Activated CD4-positive, alpha-beta T cell treated with anti-CD3 and anti-CD28 coated beads, Interleukin-2, amount 10 ng/mL, durations not matched to agents 7 days and 5 days (primary cell): ENCODE measurements around the gene IQCM. TPM values are rescaled to one million over a fixed set of nuclear protein-coding genes. Genes with fewer than 3 reads are reported as not detected.

Source experiments
- CTCF ChIA-PET: fragments of 350-600 bp; sonication (Branson Sonifier 250); formaldehyde crosslinking; loops from one replicate; lab custom pipeline; 2021; ENCODE audit warnings: antibody characterized with exemption; lab: Charles Lee
- POLR2A ChIA-PET: fragments of 350-600 bp; sonication (Branson Sonifier 250); formaldehyde crosslinking; loops from one replicate; lab custom pipeline; 2021; ENCODE audit warnings: antibody characterized with exemption; lab: Charles Lee
- DNase-seq: peaks from one replicate; pipeline ENCODE4 v3.0.0-alpha.2; 2020
- H3K27ac Mint-ChIP-seq: one replicate; pipeline ENCODE4 v1.8.0; 2021; ENCODE audit warnings: mild to moderate bottlenecking, moderate library complexity, mixed read lengths
- H3K27me3 Mint-ChIP-seq: one replicate; pipeline ENCODE4 v1.8.0; 2021; ENCODE audit warnings: mixed read lengths
- H3K36me3 Mint-ChIP-seq: one replicate; pipeline ENCODE4 v1.8.0; 2021; ENCODE audit warnings: low read depth, mixed read lengths
- H3K4me1 Mint-ChIP-seq: one replicate; pipeline ENCODE4 v1.8.0; 2021; ENCODE audit warnings: mixed read lengths
- H3K4me3 Mint-ChIP-seq: one replicate; pipeline ENCODE4 v1.8.0; 2021; ENCODE audit warnings: mild to moderate bottlenecking, moderate library complexity, mixed read lengths
- H3K9me3 Mint-ChIP-seq: one replicate; pipeline ENCODE4 v1.8.0; 2021; ENCODE audit warnings: mixed read lengths
- total RNA-seq, 2 experiments: library from RNA; stranded (reverse); gene quantifications; one replicate each; pipeline ENCODE4 v1.2.3, GENCODE V29; 2021

The IQCM gene
- total RNA-seq, 2 experiments from 2014 or later = not detected

- no peak for DNase-seq
- H3K36me3 Mint-ChIP-seq = no peaks in the 10 kb centered on the region
- H3K4me3 Mint-ChIP-seq = no peak overlapping the region
- ChIA-PET POLR2A (no interaction called here), CTCF (no interaction called here)
- H3K27me3 Mint-ChIP-seq = peaks cover under 1% of the 10 kb centered on the region
- no peak overlapping the region for H3K27ac Mint-ChIP-seq
- no peaks in the 10 kb centered on the region for H3K4me1 Mint-ChIP-seq
- H3K9me3 Mint-ChIP-seq = peaks cover under 1% of the 10 kb centered on the region
Observed at GRCh38 chr4:149719357-149719756, 96.3 kb downstream of the IQCM start.

GRCh38 chr4:149718500-149718899, 97.1 kb downstream of the IQCM start:
- CTCF ChIA-PET = no interaction called here
- H3K9me3 Mint-ChIP-seq = no peaks in the 10 kb centered on the region
- H3K27me3 Mint-ChIP-seq = no peaks in the 10 kb centered on the region
- no peak overlapping the region for H3K4me3 Mint-ChIP-seq
- DNase-seq = no peak
- H3K4me1 Mint-ChIP-seq = no peaks in the 10 kb centered on the region
- POLR2A ChIA-PET = no interaction called here
- H3K27ac Mint-ChIP-seq = no peak overlapping the region
- no peaks in the 10 kb centered on the region for H3K36me3 Mint-ChIP-seq

GRCh38 chr4:149716728-149717127, 98.9 kb downstream of the IQCM start:
- no peaks in the 10 kb centered on the region for H3K27me3 Mint-ChIP-seq
- no peaks in the 10 kb centered on the region for H3K36me3 Mint-ChIP-seq
- CTCF ChIA-PET = no interaction called here
- H3K27ac Mint-ChIP-seq = no peak overlapping the region
- H3K4me1 Mint-ChIP-seq = no peaks in the 10 kb centered on the region
- no peak overlapping the region for H3K4me3 Mint-ChIP-seq
- no peak for DNase-seq
- H3K9me3 Mint-ChIP-seq = no peaks in the 10 kb centered on the region
- POLR2A ChIA-PET = no interaction called here

- Mint-ChIP-seq H3K9me3 (no peaks in the 10 kb centered on the region), H3K27ac (no peak overlapping the region), H3K36me3 (no peaks in the 10 kb centered on the region), H3K4me3 (no peak overlapping the region), H3K27me3 (no peaks in the 10 kb centered on the region), H3K4me1 (no peaks in the 10 kb centered on the region)
- DNase-seq = no peak
- ChIA-PET POLR2A (no interaction called here), CTCF (no interaction called here)
Observed at GRCh38 chr4:149715822-149716585, 99.6 kb downstream of the IQCM start.

GRCh38 chr4:149713031-149713430, 102.6 kb downstream of the IQCM start:
- H3K4me3 Mint-ChIP-seq = no peak overlapping the region

GRCh38 chr4:149711593-149712365, 103.9 kb downstream of the IQCM start:
- CTCF ChIA-PET = no interaction called here
- H3K27ac Mint-ChIP-seq = no peak overlapping the region

More at GRCh38 chr4:149713031-149713430, 102.6 kb downstream of the IQCM start:
- H3K4me1 Mint-ChIP-seq = no peaks in the 10 kb centered on the region
- no peaks in the 10 kb centered on the region for H3K36me3 Mint-ChIP-seq
- DNase-seq = no peak
- H3K9me3 Mint-ChIP-seq = no peaks in the 10 kb centered on the region
- H3K27ac Mint-ChIP-seq = no peak overlapping the region
- no peaks in the 10 kb centered on the region for H3K27me3 Mint-ChIP-seq
- ChIA-PET CTCF (no interaction called here), POLR2A (no interaction called here)

GRCh38 chr4:149709640-149710039, 106.0 kb downstream of the IQCM start:
- no peaks in the 10 kb centered on the region for H3K36me3 Mint-ChIP-seq
- DNase-seq = no peak
- H3K4me3 Mint-ChIP-seq = no peak overlapping the region
- no peaks in the 10 kb centered on the region for H3K27me3 Mint-ChIP-seq
- no peak overlapping the region for H3K27ac Mint-ChIP-seq
- ChIA-PET POLR2A (no interaction called here), CTCF (no interaction called here)
- H3K9me3 Mint-ChIP-seq = no peaks in the 10 kb centered on the region
- H3K4me1 Mint-ChIP-seq = no peaks in the 10 kb centered on the region

More at GRCh38 chr4:149711593-149712365, 103.9 kb downstream of the IQCM start:
- Mint-ChIP-seq H3K4me1 (no peaks in the 10 kb centered on the region), H3K27me3 (no peaks in the 10 kb centered on the region), H3K4me3 (no peak overlapping the region), H3K9me3 (no peaks in the 10 kb centered on the region), H3K36me3 (no peaks in the 10 kb centered on the region)
- no peak for DNase-seq
- POLR2A ChIA-PET = no interaction called here

- H3K4me1 Mint-ChIP-seq = no peaks in the 10 kb centered on the region
- H3K9me3 Mint-ChIP-seq = no peaks in the 10 kb centered on the region
- no peaks in the 10 kb centered on the region for H3K27me3 Mint-ChIP-seq
- no peak overlapping the region for H3K4me3 Mint-ChIP-seq
- CTCF ChIA-PET = no interaction called here
- H3K36me3 Mint-ChIP-seq = no peaks in the 10 kb centered on the region
- POLR2A ChIA-PET = no interaction called here
- no peak for DNase-seq
- no peak overlapping the region for H3K27ac Mint-ChIP-seq
Observed at GRCh38 chr4:149708513-149709130, 107.0 kb downstream of the IQCM start.

- DNase-seq = no peak
- H3K4me3 Mint-ChIP-seq = no peak overlapping the region
- no peak overlapping the region for H3K27ac Mint-ChIP-seq
- H3K27me3 Mint-ChIP-seq = no peaks in the 10 kb centered on the region
- H3K36me3 Mint-ChIP-seq = no peaks in the 10 kb centered on the region
- H3K4me1 Mint-ChIP-seq = no peaks in the 10 kb centered on the region
- POLR2A ChIA-PET = no interaction called here
- no peaks in the 10 kb centered on the region for H3K9me3 Mint-ChIP-seq
- CTCF ChIA-PET = no interaction called here
Observed at GRCh38 chr4:149707862-149708261, 107.8 kb downstream of the IQCM start.

GRCh38 chr4:149706942-149707341, 108.7 kb downstream of the IQCM start:
- ChIA-PET CTCF (no interaction called here), POLR2A (no interaction called here)
- H3K36me3 Mint-ChIP-seq = no peaks in the 10 kb centered on the region
- no peak overlapping the region for H3K4me3 Mint-ChIP-seq
- H3K27ac Mint-ChIP-seq = no peak overlapping the region
- H3K4me1 Mint-ChIP-seq = no peaks in the 10 kb centered on the region
- H3K9me3 Mint-ChIP-seq = no peaks in the 10 kb centered on the region
- H3K27me3 Mint-ChIP-seq = no peaks in the 10 kb centered on the region
- DNase-seq = no peak

- no peaks in the 10 kb centered on the region for H3K4me1 Mint-ChIP-seq
- H3K27ac Mint-ChIP-seq = no peak overlapping the region
- no peaks in the 10 kb centered on the region for H3K9me3 Mint-ChIP-seq
- H3K36me3 Mint-ChIP-seq = no peaks in the 10 kb centered on the region
- no peak for DNase-seq
- no peaks in the 10 kb centered on the region for H3K27me3 Mint-ChIP-seq
- H3K4me3 Mint-ChIP-seq = no peak overlapping the region
- CTCF ChIA-PET = no interaction called here
- POLR2A ChIA-PET = interaction anchor here (0.6 kb wide), 1 partner anchor 455 kb away, joined by 3 read pairs; no protein-coding TSS in a partner anchor
Observed at GRCh38 chr4:149702414-149703293, 113.0 kb downstream of the IQCM start.

- Mint-ChIP-seq H3K9me3 (no peaks in the 10 kb centered on the region), H3K27me3 (no peaks in the 10 kb centered on the region), H3K27ac (no peak overlapping the region), H3K4me1 (no peaks in the 10 kb centered on the region), H3K36me3 (no peaks in the 10 kb centered on the region), H3K4me3 (no peak overlapping the region)
- DNase-seq = no peak
- ChIA-PET CTCF (no interaction called here), POLR2A (interaction anchor here (0.6 kb wide), 1 partner anchor 454 kb away, joined by 3 read pairs; no protein-coding TSS in a partner anchor)
Observed at GRCh38 chr4:149701435-149702156, 114.0 kb downstream of the IQCM start.
